Measurements from ENCODE around the gene LYAR. TPM values are rescaled to one million over a fixed set of nuclear protein-coding genes. Genes with fewer than 3 reads are reported as not detected.

Gene LYAR
- polyA plus RNA-seq, 1 of the 3 experiments (the other 2 are of a cell fraction) = 11.2 TPM

- Histone ChIP-seq H3K27me3 (ENCODE audit: insufficient read depth) (no peaks in the 10 kb centered on the region; the same call in 1 of the 2 replicates), H3K79me2 (ENCODE audit: insufficient read depth) (no peaks in the 10 kb centered on the region), H3K4me3 (ENCODE audit: low read depth in 2 of 2, low read length in 1 of 2) (no peak overlapping the region), H3F3A (replicated peaks; ENCODE audit: insufficient read depth) (no peaks in the 10 kb centered on the region), H3K27ac (ENCODE audit: low read depth in 2 of 2, low read length in 1 of 2) (no peak overlapping the region), H4K20me1 (ENCODE audit: insufficient read depth) (no peaks in the 10 kb centered on the region), H2AFZ (ENCODE audit: low read depth) (no peak overlapping the region), H3K4me2 (no peak overlapping the region), H3K36me3 (replicated peaks in 1 of 2; ENCODE audit: control insufficient read depth in 1 of 2, insufficient read depth in 2 of 2, low read length in 1 of 2) (no peaks in the 10 kb centered on the region), H3K9me3 (no peaks in the 10 kb centered on the region), H3K9ac (no peak overlapping the region), H3K9me2 (no peaks in the 10 kb centered on the region), H3K4me1 (ENCODE audit: control insufficient read depth in 1 of 2, insufficient read depth in 2 of 2, low read depth in 1 of 2, low read length in 1 of 2) (no peaks in the 10 kb centered on the region; a peak in 1 of 4 replicates)
- ChIA-PET CTCF (interaction anchor here (1.4 to 5.9 kb wide), 4 partner anchors 12 to 89 kb away, joined by 5 to 43 read pairs (median 6); no protein-coding TSS in a partner anchor), POLR2A (no interaction called here)
- WGBS (ENCODE audit: low lambda C conversion rate) = 73% methylated on average over 21 of the region's 21 CpGs
- DNase-seq = no peak
- TF ChIP-seq MAX (IDR thresholded peaks at IDR 0.05; ENCODE audit: low read depth) (no peak), REST (IDR thresholded peaks at IDR 0.05; ENCODE audit: low read depth, low read length) (no peak), FOXJ3 (CRISPR knock-in tag; IDR thresholded peaks at IDR 0.05) (no peak), TAF1 (IDR thresholded peaks at IDR 0.05; ENCODE audit: borderline replicate concordance, low read depth, low read length) (no peak), SMC3 (IDR thresholded peaks at IDR 0.05; ENCODE audit: low read depth, low read length) (no peak), RCOR1 (IDR thresholded peaks at IDR 0.05; ENCODE audit: low read length) (no peak), NRF1 (IDR thresholded peaks at IDR 0.05; ENCODE audit: low read depth, low read length) (no peak), ELF1 (IDR thresholded peaks at IDR 0.05) (no peak), RXRA (IDR thresholded peaks at IDR 0.05; ENCODE audit: borderline replicate concordance, low read depth) (no peak), RFX5 (IDR thresholded peaks at IDR 0.05; ENCODE audit: low read length) (no peak), TEAD4 (IDR thresholded peaks at IDR 0.05; ENCODE audit: borderline replicate concordance, insufficient read depth) (no peak), NFIC (IDR thresholded peaks at IDR 0.05; ENCODE audit: borderline replicate concordance) (no peak), RAD21 (IDR thresholded peaks at IDR 0.05; ENCODE audit: low read length) (no peak), CHD2 (IDR thresholded peaks at IDR 0.05; ENCODE audit: low read length, partially characterized antibody) (no peak), YY1 (IDR thresholded peaks at IDR 0.05; ENCODE audit: low read depth) (no peak), USF1 (IDR thresholded peaks at IDR 0.05; ENCODE audit: borderline replicate concordance, low read depth) (no peak), GABPA (IDR thresholded peaks at IDR 0.05; ENCODE audit: low read depth) (no peak), EP300 (IDR thresholded peaks at IDR 0.05; ENCODE audit: borderline replicate concordance in 1 of 2, low read depth in 1 of 2, low read length in 1 of 2) (no peak)
Measured at GRCh38 chr4:4339504-4340085, 49.6 kb upstream of the LYAR start.

All from SK-N-SH (cell line).